HUES48 (cell line): ENCODE data around the gene ADIPOR1.

Experiments
- H3K27ac ChIP-seq: one replicate; pipeline ENCODE4 v1.7.0; 2013; ENCODE audit warnings: low read depth, low read length, inconsistent platforms
- H3K27me3 ChIP-seq: 2 replicates; pipeline ENCODE4 v1.6.1; 2013; ENCODE audit warnings: mild to moderate bottlenecking, low read length; ENCODE audit not compliant: control insufficient read depth, insufficient read depth
- H3K36me3 ChIP-seq: 2 replicates; pipeline ENCODE4 v1.6.1; 2013; ENCODE audit warnings: low read length; ENCODE audit not compliant: control insufficient read depth, insufficient read depth
- H3K4me1 ChIP-seq: 2 replicates; pipeline ENCODE4 v1.6.1; 2013; ENCODE audit warnings: mild to moderate bottlenecking, low read length; ENCODE audit not compliant: control insufficient read depth, insufficient read depth
- H3K4me3 ChIP-seq: 2 replicates; pipeline ENCODE4 v1.5.1; 2013; ENCODE audit warnings: mild to moderate bottlenecking, low read depth, low read length
- H3K9ac ChIP-seq: 2 replicates; pipeline ENCODE4 v1.6.1; 2013; ENCODE audit warnings: mild to moderate bottlenecking, low read depth, low read length, moderate library complexity
- H3K9me3 ChIP-seq: 2 replicates; pipeline ENCODE4 v1.6.1; 2013; ENCODE audit warnings: low read length; ENCODE audit not compliant: control insufficient read depth, insufficient read depth

Gene ADIPOR1

GRCh38 chr1:202954057-202954745, 3.9 kb downstream of the ADIPOR1 start:
- no peaks in the 10 kb centered on the region for H3K27me3 ChIP-seq
- peaks cover 16% of the 10 kb centered on the region for H3K4me1 ChIP-seq
- H3K9ac ChIP-seq, result no peak overlapping the region
- H3K27ac ChIP-seq, result no peak overlapping the region
- H3K4me3 ChIP-seq, result no peak overlapping the region
- no peaks in the 10 kb centered on the region for H3K9me3 ChIP-seq
- peaks cover 33% of the 10 kb centered on the region for H3K36me3 ChIP-seq

- Histone ChIP-seq H3K27me3 (no peaks in the 10 kb centered on the region), H3K27ac (no peak overlapping the region), H3K4me1 (peaks cover 8% of the 10 kb centered on the region; the same call in 1 of the 2 replicates), H3K36me3 (peaks cover 38% of the 10 kb centered on the region), H3K9ac (no peak overlapping the region), H3K9me3 (no peaks in the 10 kb centered on the region), H3K4me3 (no peak overlapping the region)
Measured at GRCh38 chr1:202953392-202953791, 4.7 kb downstream of the ADIPOR1 start.

- no peak overlapping the region for H3K9ac ChIP-seq
- H3K4me3 ChIP-seq, result no peak overlapping the region
- H3K9me3 ChIP-seq, result no peaks in the 10 kb centered on the region
- H3K27me3 ChIP-seq, result no peaks in the 10 kb centered on the region
- peaks cover 8% of the 10 kb centered on the region; the same call in 1 of the 2 replicates for H3K4me1 ChIP-seq
- H3K36me3 ChIP-seq, result peaks cover 44% of the 10 kb centered on the region
- no peak overlapping the region for H3K27ac ChIP-seq
Measured at GRCh38 chr1:202952818-202953217, 5.3 kb downstream of the ADIPOR1 start.

GRCh38 chr1:202952099-202952498, 6.0 kb downstream of the ADIPOR1 start:
- Histone ChIP-seq H3K9ac (no peak overlapping the region), H3K4me3 (no peak overlapping the region), H3K4me1 (peaks cover 4% of the 10 kb centered on the region; the same call in 1 of the 2 replicates), H3K36me3 (peaks cover 48% of the 10 kb centered on the region), H3K27me3 (no peaks in the 10 kb centered on the region), H3K9me3 (no peaks in the 10 kb centered on the region), H3K27ac (no peak overlapping the region)

GRCh38 chr1:202951437-202951836, 6.7 kb downstream of the ADIPOR1 start:
- no peaks in the 10 kb centered on the region for H3K9me3 ChIP-seq
- peaks cover 49% of the 10 kb centered on the region for H3K36me3 ChIP-seq
- no peak overlapping the region for H3K9ac ChIP-seq
- no peak overlapping the region for H3K4me3 ChIP-seq
- no peaks in the 10 kb centered on the region for H3K27me3 ChIP-seq
- no peaks in the 10 kb centered on the region for H3K4me1 ChIP-seq
- H3K27ac ChIP-seq, result no peak overlapping the region

GRCh38 chr1:202945483-202945882, 12.6 kb downstream of the ADIPOR1 start:
- Histone ChIP-seq H3K27me3 (no peaks in the 10 kb centered on the region), H3K9me3 (no peaks in the 10 kb centered on the region), H3K36me3 (peaks cover 85% of the 10 kb centered on the region), H3K9ac (no peak overlapping the region), H3K4me1 (no peaks in the 10 kb centered on the region), H3K27ac (no peak overlapping the region), H3K4me3 (no peak overlapping the region)

- no peaks in the 10 kb centered on the region for H3K9me3 ChIP-seq
- H3K27me3 ChIP-seq, result no peaks in the 10 kb centered on the region
- peaks cover 80% of the 10 kb centered on the region for H3K36me3 ChIP-seq
- no peak overlapping the region for H3K9ac ChIP-seq
- H3K4me3 ChIP-seq, result no peak overlapping the region
- H3K4me1 ChIP-seq, result no peaks in the 10 kb centered on the region
- H3K27ac ChIP-seq, result no peak overlapping the region
Measured at GRCh38 chr1:202944438-202944921, 13.6 kb downstream of the ADIPOR1 start.

GRCh38 chr1:202942426-202942825, 15.7 kb downstream of the ADIPOR1 start:
- no peak overlapping the region for H3K9ac ChIP-seq
- no peak overlapping the region for H3K27ac ChIP-seq
- H3K27me3 ChIP-seq, result no peaks in the 10 kb centered on the region
- peaks cover 64% of the 10 kb centered on the region for H3K36me3 ChIP-seq
- H3K9me3 ChIP-seq, result no peaks in the 10 kb centered on the region
- no peaks in the 10 kb centered on the region for H3K4me1 ChIP-seq
- no peak overlapping the region for H3K4me3 ChIP-seq

GRCh38 chr1:202941372-202941771, 16.7 kb downstream of the ADIPOR1 start:
- H3K9me3 ChIP-seq, result no peaks in the 10 kb centered on the region
- no peaks in the 10 kb centered on the region for H3K4me1 ChIP-seq
- H3K9ac ChIP-seq, result no peak overlapping the region
- no peak overlapping the region for H3K27ac ChIP-seq
- H3K4me3 ChIP-seq, result no peak overlapping the region
- no peaks in the 10 kb centered on the region for H3K27me3 ChIP-seq
- peaks cover 60% of the 10 kb centered on the region for H3K36me3 ChIP-seq

- no peak overlapping the region for H3K4me3 ChIP-seq
- H3K4me1 ChIP-seq, result no peaks in the 10 kb centered on the region
- H3K9ac ChIP-seq, result no peak overlapping the region
- peaks cover 52% of the 10 kb centered on the region for H3K36me3 ChIP-seq
- no peak overlapping the region for H3K27ac ChIP-seq
- H3K27me3 ChIP-seq, result no peaks in the 10 kb centered on the region
- H3K9me3 ChIP-seq, result no peaks in the 10 kb centered on the region
Measured at GRCh38 chr1:202940561-202940960, 17.6 kb downstream of the ADIPOR1 start.

GRCh38 chr1:202938287-202938925, 19.7 kb downstream of the ADIPOR1 start:
- Histone ChIP-seq H3K36me3 (peaks cover 30% of the 10 kb centered on the region), H3K4me1 (no peaks in the 10 kb centered on the region), H3K9ac (no peak overlapping the region), H3K9me3 (no peaks in the 10 kb centered on the region), H3K4me3 (no peak overlapping the region), H3K27ac (no peak overlapping the region), H3K27me3 (no peaks in the 10 kb centered on the region)
